ENCODE results near the gene MYLK2.

DNA sequence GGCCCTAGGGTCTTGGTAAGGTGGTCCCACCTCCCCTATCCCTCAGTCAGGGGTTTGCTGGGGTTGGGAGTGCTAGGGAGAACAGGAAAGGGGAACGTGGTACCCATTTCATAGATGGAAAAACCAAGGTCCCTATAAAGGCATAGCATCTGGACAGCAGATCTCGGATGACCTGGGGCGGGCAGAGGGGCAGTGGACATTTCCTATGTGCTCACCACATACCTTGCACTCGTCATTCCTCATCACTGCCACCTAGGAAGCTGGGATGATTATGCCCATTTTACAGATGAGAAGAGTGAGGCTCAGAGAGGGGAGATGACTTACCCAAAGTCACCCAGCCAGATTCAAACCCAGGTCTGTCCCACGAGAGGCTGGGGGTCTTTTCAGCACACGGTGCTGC, 12.1 kb downstream of the MYLK2 start:
- TF ChIP-seq, protein P1, sequence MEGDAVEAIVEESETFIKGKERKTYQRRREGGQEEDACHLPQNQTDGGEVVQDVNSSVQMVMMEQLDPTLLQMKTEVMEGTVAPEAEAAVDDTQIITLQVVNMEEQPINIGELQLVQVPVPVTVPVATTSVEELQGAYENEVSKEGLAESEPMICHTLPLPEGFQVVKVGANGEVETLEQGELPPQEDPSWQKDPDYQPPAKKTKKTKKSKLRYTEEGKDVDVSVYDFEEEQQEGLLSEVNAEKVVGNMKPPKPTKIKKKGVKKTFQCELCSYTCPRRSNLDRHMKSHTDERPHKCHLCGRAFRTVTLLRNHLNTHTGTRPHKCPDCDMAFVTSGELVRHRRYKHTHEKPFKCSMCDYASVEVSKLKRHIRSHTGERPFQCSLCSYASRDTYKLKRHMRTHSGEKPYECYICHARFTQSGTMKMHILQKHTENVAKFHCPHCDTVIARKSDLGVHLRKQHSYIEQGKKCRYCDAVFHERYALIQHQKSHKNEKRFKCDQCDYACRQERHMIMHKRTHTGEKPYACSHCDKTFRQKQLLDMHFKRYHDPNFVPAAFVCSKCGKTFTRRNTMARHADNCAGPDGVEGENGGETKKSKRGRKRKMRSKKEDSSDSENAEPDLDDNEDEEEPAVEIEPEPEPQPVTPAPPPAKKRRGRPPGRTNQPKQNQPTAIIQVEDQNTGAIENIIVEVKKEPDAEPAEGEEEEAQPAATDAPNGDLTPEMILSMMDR (IDR thresholded peaks at IDR 0.05): no peak
- no peak for TF ChIP-seq ZFX (IDR thresholded peaks at IDR 0.05; ENCODE audit: borderline replicate concordance)

Data from 22Rv1 (cell line).